HCT116 (cell line): ENCODE measurements around the gene ARFGEF3.

ENCODE experiments used
- CBX3 ChIP-seq: IDR thresholded peaks from 2 replicates; pipeline ENCODE4 v1.6.1; 2012; ENCODE audit warnings: low read depth
- CEBPB ChIP-seq: IDR thresholded peaks from 2 replicates; pipeline ENCODE4 v1.6.1; 2012; ENCODE audit warnings: low read depth
- EGR1 ChIP-seq: IDR thresholded peaks from 2 replicates; pipeline ENCODE4 v1.6.1; 2012; ENCODE audit warnings: low read depth
- EZH2phosphoT487 ChIP-seq: fragments of 200-600 bp; IDR thresholded peaks from 2 replicates; pipeline ENCODE4 v1.6.1; 2018; ENCODE audit warnings: antibody characterized with exemption, borderline replicate concordance
- FOSL1 ChIP-seq: IDR thresholded peaks from 2 replicates; pipeline ENCODE4 v1.6.1; 2012; ENCODE audit warnings: low read depth
- JUND ChIP-seq: IDR thresholded peaks from 2 replicates; pipeline ENCODE4 v1.6.1; 2012
- POLR2A ChIP-seq: IDR thresholded peaks from 2 replicates; pipeline ENCODE4 v1.7.0; 2011; ENCODE audit warnings: borderline replicate concordance; ENCODE audit not compliant: insufficient read depth, insufficient read length; ENCODE audit errors: extremely low read depth
- POLR2AphosphoS5 ChIP-seq: IDR thresholded peaks from 2 replicates; pipeline ENCODE4 v1.6.1; 2011; ENCODE audit warnings: mild to moderate bottlenecking, low read depth, low read length, moderate library complexity
- RAD21 ChIP-seq: IDR thresholded peaks from 2 replicates; pipeline ENCODE4 v1.6.1; 2012; ENCODE audit warnings: low read depth, mild to moderate bottlenecking
- SIN3A ChIP-seq: IDR thresholded peaks from 2 replicates; pipeline ENCODE4 v1.6.1; 2012; ENCODE audit warnings: low read depth
- SP1 ChIP-seq: IDR thresholded peaks from 2 replicates; pipeline ENCODE4 v1.6.1; 2012; ENCODE audit warnings: low read depth
- TCF7L2 ChIP-seq: IDR thresholded peaks from 2 replicates; pipeline ENCODE4 v1.7.0; 2011; ENCODE audit warnings: borderline replicate concordance, inconsistent platforms; ENCODE audit not compliant: insufficient read depth, insufficient read length; ENCODE audit errors: extremely low read depth
- ZNF274 ChIP-seq: fragments of 200-500 bp; sonication (Bioruptor generic); IDR thresholded peaks from 2 replicates; pipeline ENCODE4 v1.6.1; 2014; ENCODE audit warnings: mild to moderate bottlenecking, low read depth, low read length, inconsistent platforms
- TF ChIP-seq, protein P1 (sequence below), 3 experiments: fragments of 200-600 bp in 1 of 3; sonication (generic) in 1 of 3; IDR thresholded peaks in 2 of 3; conservative IDR thresholded peaks in 1 of 3; 2 replicates each; pipeline ENCODE4 v1.5.1; 2012 to 2017; ENCODE audit warnings: low read depth in 2 of 3, low read length in 2 of 3, antibody characterized with exemption in 1 of 3, borderline replicate concordance in 1 of 3, control low read depth in 1 of 3, mild to moderate bottlenecking in 1 of 3, mixed read lengths in 1 of 3, mixed run types in 1 of 3, moderate library complexity in 1 of 3; ENCODE audit not compliant: insufficient read depth in 1 of 3

DNA sequence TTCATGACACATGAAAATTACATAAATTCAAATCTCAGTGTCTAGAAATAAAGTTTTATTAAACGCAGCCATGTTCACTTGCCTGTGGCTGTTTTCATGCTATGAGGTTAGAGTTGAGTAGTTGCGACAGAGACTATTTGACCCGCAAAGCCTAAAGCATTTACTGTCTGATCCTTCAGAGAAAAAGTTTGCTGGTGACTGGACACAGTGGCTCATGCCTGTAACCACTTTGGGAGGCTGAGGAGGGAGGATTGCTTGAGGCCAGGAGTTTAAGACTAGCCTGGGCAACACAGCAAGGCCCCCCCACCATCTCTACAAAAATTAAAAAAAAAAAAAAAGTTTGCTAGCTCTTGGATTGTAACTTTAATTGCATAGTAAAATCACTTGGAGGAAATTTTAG is 225.2 kb downstream of the ARFGEF3 start:
- TF ChIP-seq SP1 (no peak), POLR2AphosphoS5 (no peak), POLR2A (no peak), CBX3 (no peak), CEBPB (no peak), RAD21 (no peak), EGR1 (no peak), FOSL1 (no peak), ZNF274 (no peak), EZH2phosphoT487 (no peak), SIN3A (no peak), JUND (no peak), TCF7L2 (no peak)
- TF ChIP-seq, protein P1, sequence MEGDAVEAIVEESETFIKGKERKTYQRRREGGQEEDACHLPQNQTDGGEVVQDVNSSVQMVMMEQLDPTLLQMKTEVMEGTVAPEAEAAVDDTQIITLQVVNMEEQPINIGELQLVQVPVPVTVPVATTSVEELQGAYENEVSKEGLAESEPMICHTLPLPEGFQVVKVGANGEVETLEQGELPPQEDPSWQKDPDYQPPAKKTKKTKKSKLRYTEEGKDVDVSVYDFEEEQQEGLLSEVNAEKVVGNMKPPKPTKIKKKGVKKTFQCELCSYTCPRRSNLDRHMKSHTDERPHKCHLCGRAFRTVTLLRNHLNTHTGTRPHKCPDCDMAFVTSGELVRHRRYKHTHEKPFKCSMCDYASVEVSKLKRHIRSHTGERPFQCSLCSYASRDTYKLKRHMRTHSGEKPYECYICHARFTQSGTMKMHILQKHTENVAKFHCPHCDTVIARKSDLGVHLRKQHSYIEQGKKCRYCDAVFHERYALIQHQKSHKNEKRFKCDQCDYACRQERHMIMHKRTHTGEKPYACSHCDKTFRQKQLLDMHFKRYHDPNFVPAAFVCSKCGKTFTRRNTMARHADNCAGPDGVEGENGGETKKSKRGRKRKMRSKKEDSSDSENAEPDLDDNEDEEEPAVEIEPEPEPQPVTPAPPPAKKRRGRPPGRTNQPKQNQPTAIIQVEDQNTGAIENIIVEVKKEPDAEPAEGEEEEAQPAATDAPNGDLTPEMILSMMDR (IDR thresholded peaks at IDR 0.05 in 2 of 3, conservative IDR thresholded peaks at IDR 0.05 in 1 of 3; ENCODE audit: borderline replicate concordance in 1 of 3, insufficient read depth in 1 of 3, low read depth in 2 of 3, low read length in 2 of 3), result no peak
